Fibroblast of pulmonary artery (primary cell): ENCODE results near the gene SORL1-AS1.

Experiments
- DNase-seq: peaks from one replicate; pipeline ENCODE4 v3.0.0-alpha.2; 2010; ENCODE audit warnings: low read depth
- H3K4me3 ChIP-seq: replicated peaks from 2 replicates; pipeline ENCODE4 v1.5.1; 2011; ENCODE audit warnings: low read depth, mild to moderate bottlenecking, control low read depth, low read length, moderate library complexity
- TF ChIP-seq, protein P1 (sequence below): IDR thresholded peaks from 2 replicates; pipeline ENCODE4 v1.5.1; 2011; ENCODE audit warnings: mild to moderate bottlenecking, control low read depth, low read length, inconsistent platforms; ENCODE audit errors: missing control alignments

The SORL1-AS1 gene

GRCh38 chr11:121439337-121439736 lies 13.4 kb downstream of the SORL1-AS1 start:
- TF ChIP-seq, protein P1, sequence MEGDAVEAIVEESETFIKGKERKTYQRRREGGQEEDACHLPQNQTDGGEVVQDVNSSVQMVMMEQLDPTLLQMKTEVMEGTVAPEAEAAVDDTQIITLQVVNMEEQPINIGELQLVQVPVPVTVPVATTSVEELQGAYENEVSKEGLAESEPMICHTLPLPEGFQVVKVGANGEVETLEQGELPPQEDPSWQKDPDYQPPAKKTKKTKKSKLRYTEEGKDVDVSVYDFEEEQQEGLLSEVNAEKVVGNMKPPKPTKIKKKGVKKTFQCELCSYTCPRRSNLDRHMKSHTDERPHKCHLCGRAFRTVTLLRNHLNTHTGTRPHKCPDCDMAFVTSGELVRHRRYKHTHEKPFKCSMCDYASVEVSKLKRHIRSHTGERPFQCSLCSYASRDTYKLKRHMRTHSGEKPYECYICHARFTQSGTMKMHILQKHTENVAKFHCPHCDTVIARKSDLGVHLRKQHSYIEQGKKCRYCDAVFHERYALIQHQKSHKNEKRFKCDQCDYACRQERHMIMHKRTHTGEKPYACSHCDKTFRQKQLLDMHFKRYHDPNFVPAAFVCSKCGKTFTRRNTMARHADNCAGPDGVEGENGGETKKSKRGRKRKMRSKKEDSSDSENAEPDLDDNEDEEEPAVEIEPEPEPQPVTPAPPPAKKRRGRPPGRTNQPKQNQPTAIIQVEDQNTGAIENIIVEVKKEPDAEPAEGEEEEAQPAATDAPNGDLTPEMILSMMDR = no peak
- no peak overlapping the region for H3K4me3 ChIP-seq
- DNase-seq = no peak

GRCh38 chr11:121437686-121438078 lies 15.1 kb downstream of the SORL1-AS1 start:
- H3K4me3 ChIP-seq = no peak overlapping the region
- TF ChIP-seq, protein P1 = no peak

DNA sequence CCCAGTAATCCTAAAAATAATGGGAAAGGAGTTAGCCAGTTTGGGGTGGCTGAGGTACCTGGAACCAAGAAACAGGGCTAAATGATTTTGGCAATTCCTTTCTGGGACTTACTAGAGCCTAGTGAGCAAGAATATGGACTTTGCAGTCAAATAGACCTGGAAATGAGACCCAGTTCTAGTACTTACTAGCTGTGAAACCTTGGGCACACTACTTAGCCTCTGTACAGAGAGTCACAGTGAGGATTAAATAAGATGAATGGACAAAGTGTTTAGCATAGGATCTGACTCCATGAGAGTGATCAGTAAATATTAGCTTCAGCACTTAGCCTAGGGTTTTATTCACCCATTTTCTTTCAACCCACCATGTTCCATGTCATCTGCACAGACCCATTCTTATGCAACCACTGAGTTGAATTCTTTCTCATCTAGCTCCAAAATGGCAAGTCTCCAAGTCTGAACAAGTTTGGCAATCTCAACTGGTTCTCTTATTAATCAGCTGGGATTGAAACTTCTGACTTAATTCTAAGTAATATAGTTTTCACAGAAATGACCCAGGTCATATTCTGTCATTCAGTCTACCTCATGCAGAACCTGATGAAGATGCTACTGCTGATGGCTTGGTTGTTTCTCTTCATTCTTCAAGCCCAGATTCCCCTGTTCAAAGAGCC lies 15.6 kb downstream of the SORL1-AS1 start:
- TF ChIP-seq, protein P1 = no peak
- H3K4me3 ChIP-seq = no peak overlapping the region
- DNase-seq = peak; percentile 58

More at GRCh38 chr11:121437686-121438078, 15.1 kb downstream of the SORL1-AS1 start:
- no peak for DNase-seq

DNA sequence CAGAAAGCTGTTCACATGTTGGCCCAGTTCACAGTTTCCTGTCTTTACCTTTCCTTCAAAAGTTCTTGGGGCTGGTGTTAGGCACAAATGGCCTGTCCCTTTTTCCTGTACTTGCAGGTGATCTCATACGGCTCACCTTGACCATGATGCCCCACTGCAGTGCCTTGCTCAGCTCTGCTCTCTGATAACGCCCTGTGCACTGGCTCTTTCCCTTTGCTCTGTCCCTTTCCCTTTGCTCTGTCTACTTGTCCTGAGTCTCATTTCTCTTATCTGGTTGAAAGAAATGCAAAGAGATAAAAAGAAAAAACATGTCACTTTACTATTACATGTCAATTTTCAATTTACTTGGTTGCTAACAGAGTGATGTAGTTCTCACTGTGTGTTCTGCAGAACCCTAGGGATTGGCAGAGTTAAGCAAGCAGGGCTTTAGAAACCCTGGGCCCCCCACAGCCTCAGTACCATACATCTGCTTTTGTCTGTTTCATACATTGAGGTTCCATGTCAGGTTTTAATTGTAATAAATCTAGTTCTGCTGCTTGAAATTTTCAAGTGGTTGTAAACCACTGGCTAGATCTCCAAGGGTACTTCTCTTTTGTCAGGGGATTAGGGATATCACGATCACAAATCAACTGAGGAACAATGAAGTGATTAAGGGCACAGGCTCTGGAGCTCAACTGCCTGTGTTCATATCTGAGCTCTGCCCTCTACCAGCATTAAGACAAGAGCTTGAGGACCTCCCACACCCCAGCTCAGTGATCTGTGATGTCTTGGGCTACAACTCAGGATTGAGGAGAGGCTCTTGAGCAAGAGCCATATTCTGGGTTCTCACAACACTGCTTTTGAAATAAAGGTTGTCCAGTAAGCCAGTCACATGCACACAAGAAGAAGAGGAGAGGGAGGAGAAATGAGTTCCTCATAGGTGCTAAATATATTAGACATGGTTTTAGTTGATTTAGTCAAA lies 16.9 kb downstream of the SORL1-AS1 start:
- H3K4me3 ChIP-seq = no peak overlapping the region
- TF ChIP-seq, protein P1 = no peak
- DNase-seq = no peak

GRCh38 chr11:121435132-121435531 lies 17.6 kb downstream of the SORL1-AS1 start:
- H3K4me3 ChIP-seq = no peak overlapping the region
- DNase-seq = no peak
- TF ChIP-seq, protein P1 = no peak

GRCh38 chr11:121431820-121432526 lies 20.8 kb downstream of the SORL1-AS1 start:
- TF ChIP-seq, protein P1 = no peak
- no peak for DNase-seq
- no peak overlapping the region for H3K4me3 ChIP-seq
